SU-DHL-6 (cell line): ENCODE results near the gene NRP2.

Source experiments
- H2AFZ ChIP-seq: fragments of 200-600 bp; sonication (generic); 2 replicates; pipeline ENCODE4 v1.6.1; 2014; ENCODE audit warnings: low read depth, mild to moderate bottlenecking, moderate library complexity, mixed read lengths, antibody characterized with exemption, low read length; ENCODE audit not compliant: severe bottlenecking
- H3F3A ChIP-seq: fragments of 200-600 bp; shearing (Covaris generic); 2 replicates; pipeline ENCODE4 v1.6.0; 2016; ENCODE audit warnings: antibody characterized with exemption, mild to moderate bottlenecking; ENCODE audit not compliant: insufficient read depth
- H3K27ac ChIP-seq: fragments of 200-600 bp; sonication (generic); 2 replicates; pipeline ENCODE4 v1.5.1; 2016; ENCODE audit warnings: low read depth, mild to moderate bottlenecking, low read length, moderate library complexity, mixed read lengths
- H3K27me3 ChIP-seq: fragments of 200-600 bp; sonication (generic), shearing (Covaris generic); 2 replicates; pipeline ENCODE4 v1.6.0; 2014; ENCODE audit warnings: mild to moderate bottlenecking, low read length
- H3K36me3 ChIP-seq: fragments of 200-600 bp; sonication (generic); 2 replicates; pipeline ENCODE4 v1.6.1; 2014; ENCODE audit warnings: mild to moderate bottlenecking, low read length, mixed read lengths
- H3K4me2 ChIP-seq: fragments of 300-600, 200-600 bp; shearing (Covaris generic), sonication (generic); 2 replicates; pipeline ENCODE4 v1.6.0; 2014; ENCODE audit warnings: low read length, low read depth, mild to moderate bottlenecking; ENCODE audit not compliant: poor library complexity, severe bottlenecking
- H3K4me3 ChIP-seq: fragments of 200-600 bp; sonication (generic); 2 replicates; pipeline ENCODE4 v1.5.1; 2014; ENCODE audit warnings: antibody characterized with exemption, low read length, mild to moderate bottlenecking, mixed read lengths; ENCODE audit not compliant: insufficient read depth, poor library complexity, severe bottlenecking
- H3K79me2 ChIP-seq: fragments of 200-600 bp; sonication (generic); 2 replicates; pipeline ENCODE4 v1.6.1; 2014; ENCODE audit warnings: mild to moderate bottlenecking, low read length, moderate library complexity; ENCODE audit not compliant: insufficient read depth
- H3K9ac ChIP-seq: fragments of 200-600 bp; sonication (generic); 2 replicates; pipeline ENCODE4 v1.7.0; 2014; ENCODE audit warnings: mild to moderate bottlenecking, low read length
- H3K9me2 ChIP-seq: fragments of 200-600 bp; sonication (generic); replicated peaks from 2 replicates; pipeline ENCODE4 v1.6.1; 2014; ENCODE audit warnings: low read length; ENCODE audit not compliant: insufficient read depth
- H3K9me3 ChIP-seq: fragments of 200-600 bp; sonication (generic); 2 replicates; pipeline ENCODE4 v1.6.1; 2014; ENCODE audit warnings: low read length, mixed read lengths; ENCODE audit not compliant: insufficient read depth
- H4K20me1 ChIP-seq: fragments of 200-600 bp; sonication (generic); 2 replicates; pipeline ENCODE4 v1.6.1; 2014; ENCODE audit warnings: low read depth, mild to moderate bottlenecking, antibody characterized with exemption, low read length, moderate library complexity, mixed read lengths
- EZH2phosphoT487 ChIP-seq: fragments of 200-600 bp; sonication (generic), shearing (Covaris generic); conservative IDR thresholded peaks from 2 replicates; pipeline ENCODE4 v1.6.1; 2018; ENCODE audit warnings: mild to moderate bottlenecking, antibody characterized with exemption, low read length, moderate library complexity, mixed read lengths
- TF ChIP-seq, protein P1 (sequence below): fragments of 200-600 bp; sonication (generic); IDR thresholded peaks from one replicate; pipeline ENCODE4 v1.5.1; 2017; ENCODE audit warnings: antibody characterized with exemption, mild to moderate bottlenecking, low read length, moderate library complexity; ENCODE audit not compliant: insufficient read depth, poor library complexity, severe bottlenecking

The NRP2 gene

GRCh38 chr2:205836477-205837221 lies 154.3 kb downstream of the NRP2 start:
- H3F3A ChIP-seq, result no peaks in the 10 kb centered on the region
- no peak overlapping the region for H3K27ac ChIP-seq
- no peak overlapping the region for H3K9ac ChIP-seq
- H3K4me3 ChIP-seq, result no peak overlapping the region
- H4K20me1 ChIP-seq, result no peaks in the 10 kb centered on the region
- H2AFZ ChIP-seq, result no peak overlapping the region
- H3K9me2 ChIP-seq, result no peaks in the 10 kb centered on the region
- H3K36me3 ChIP-seq, result no peaks in the 10 kb centered on the region
- TF ChIP-seq, protein P1, sequence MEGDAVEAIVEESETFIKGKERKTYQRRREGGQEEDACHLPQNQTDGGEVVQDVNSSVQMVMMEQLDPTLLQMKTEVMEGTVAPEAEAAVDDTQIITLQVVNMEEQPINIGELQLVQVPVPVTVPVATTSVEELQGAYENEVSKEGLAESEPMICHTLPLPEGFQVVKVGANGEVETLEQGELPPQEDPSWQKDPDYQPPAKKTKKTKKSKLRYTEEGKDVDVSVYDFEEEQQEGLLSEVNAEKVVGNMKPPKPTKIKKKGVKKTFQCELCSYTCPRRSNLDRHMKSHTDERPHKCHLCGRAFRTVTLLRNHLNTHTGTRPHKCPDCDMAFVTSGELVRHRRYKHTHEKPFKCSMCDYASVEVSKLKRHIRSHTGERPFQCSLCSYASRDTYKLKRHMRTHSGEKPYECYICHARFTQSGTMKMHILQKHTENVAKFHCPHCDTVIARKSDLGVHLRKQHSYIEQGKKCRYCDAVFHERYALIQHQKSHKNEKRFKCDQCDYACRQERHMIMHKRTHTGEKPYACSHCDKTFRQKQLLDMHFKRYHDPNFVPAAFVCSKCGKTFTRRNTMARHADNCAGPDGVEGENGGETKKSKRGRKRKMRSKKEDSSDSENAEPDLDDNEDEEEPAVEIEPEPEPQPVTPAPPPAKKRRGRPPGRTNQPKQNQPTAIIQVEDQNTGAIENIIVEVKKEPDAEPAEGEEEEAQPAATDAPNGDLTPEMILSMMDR, result no peak
- no peak for TF ChIP-seq EZH2phosphoT487
- no peaks in the 10 kb centered on the region for H3K27me3 ChIP-seq
- no peak overlapping the region for H3K4me2 ChIP-seq
- H3K9me3 ChIP-seq, result no peaks in the 10 kb centered on the region
- no peaks in the 10 kb centered on the region for H3K79me2 ChIP-seq

DNA sequence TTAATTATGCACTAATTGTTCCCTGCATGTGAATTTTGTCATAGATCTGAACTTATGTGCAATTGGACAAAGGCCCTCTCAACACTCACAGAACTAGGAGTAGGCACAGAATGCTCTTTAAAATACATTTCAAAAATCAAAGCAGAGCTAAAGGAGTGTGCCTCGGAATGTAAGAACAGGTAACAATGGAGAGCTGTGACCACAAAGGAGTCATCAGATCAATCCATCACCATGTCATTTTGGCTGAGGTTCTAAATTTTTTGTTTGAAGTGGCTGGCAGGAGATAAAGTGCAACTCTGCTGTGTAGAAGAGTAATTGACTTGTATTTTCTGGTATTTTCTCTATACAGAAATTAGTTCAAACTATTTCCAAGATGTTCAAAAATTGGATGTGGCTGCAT lies 155.4 kb downstream of the NRP2 start:
- no peaks in the 10 kb centered on the region for H3K9me2 ChIP-seq
- H3F3A ChIP-seq, result no peaks in the 10 kb centered on the region
- H3K4me2 ChIP-seq, result no peak overlapping the region
- H3K27me3 ChIP-seq, result no peaks in the 10 kb centered on the region
- no peak overlapping the region for H3K9ac ChIP-seq
- H3K4me3 ChIP-seq, result no peak overlapping the region
- H3K27ac ChIP-seq, result no peak overlapping the region
- no peaks in the 10 kb centered on the region for H4K20me1 ChIP-seq
- no peak overlapping the region for H2AFZ ChIP-seq
- no peaks in the 10 kb centered on the region for H3K9me3 ChIP-seq
- no peaks in the 10 kb centered on the region for H3K36me3 ChIP-seq
- TF ChIP-seq, protein P1, result no peak
- TF ChIP-seq EZH2phosphoT487, result no peak
- no peaks in the 10 kb centered on the region for H3K79me2 ChIP-seq

DNA sequence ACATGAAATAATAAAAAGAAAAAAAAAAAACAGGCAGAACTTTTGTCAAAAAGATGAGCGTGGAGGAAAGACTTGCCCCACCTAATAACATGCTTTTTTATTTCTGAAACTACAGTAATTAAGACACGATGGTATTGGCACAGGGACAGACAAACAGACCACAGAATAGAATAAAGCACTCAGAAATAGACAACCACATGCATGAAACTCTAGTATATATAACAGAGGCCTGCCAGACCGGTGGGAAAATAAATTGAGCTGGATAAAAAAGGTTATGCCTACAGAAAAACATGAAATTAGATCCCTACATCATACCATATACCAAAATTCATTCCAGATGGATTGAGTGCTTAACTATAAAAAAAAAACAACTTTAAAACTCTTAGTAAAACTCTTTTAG lies 163.1 kb downstream of the NRP2 start:
- Histone ChIP-seq H3K27ac (no peak overlapping the region), H3K9me2 (no peaks in the 10 kb centered on the region), H3K9me3 (no peaks in the 10 kb centered on the region), H2AFZ (no peak overlapping the region), H3K9ac (no peak overlapping the region), H4K20me1 (no peaks in the 10 kb centered on the region), H3K4me2 (no peak overlapping the region), H3K4me3 (no peak overlapping the region), H3K79me2 (no peaks in the 10 kb centered on the region), H3K36me3 (no peaks in the 10 kb centered on the region), H3F3A (no peaks in the 10 kb centered on the region), H3K27me3 (no peaks in the 10 kb centered on the region)
- no peak for TF ChIP-seq EZH2phosphoT487
- TF ChIP-seq, protein P1, result no peak
